ENCODE measurements around the gene TOM1L2. TPM values are rescaled to one million over a fixed set of nuclear protein-coding genes. Genes with fewer than 3 reads are reported as not detected.

TOM1L2 gene
- total and polyA plus RNA-seq, 12 donors: 29.6 to 437 (median 67.7) TPM

- Histone ChIP-seq H3K27ac (no peak overlapping the region), H3K36me3 (replicated peaks in 1 of 2) (no peaks in the 10 kb centered on the region), H3K4me1 (replicated peaks in 1 of 2) (peaks cover 29 to 55% of the 10 kb centered on the region in 2 donors), H3K27me3 (no peaks in the 10 kb centered on the region), H3K4me3 (no peak overlapping the region), H3K9me3 (replicated peaks in 1 of 3) (no peaks in the 10 kb centered on the region)
- 67 to 100% (median 81%) methylated on average over 3 of the region's 3 CpGs for WGBS, 4 donors
- intact Hi-C loops (cut with DNase I): no loop called here
- DNase-seq: no peak
- TF ChIP-seq CTCF (IDR thresholded peaks at IDR 0.05) (no peak), POLR2A (IDR thresholded peaks at IDR 0.05) (no peak)
These were observed 26.1 kb downstream of the TOM1L2 start for GRCh38 chr17:17946093-17946492.

- WGBS, 4 donors: 77 to 80% (median 79%) methylated on average over 11 of the region's 11 CpGs
- DNase-seq: no peak
- Histone ChIP-seq H3K4me3 (no peak overlapping the region), H3K27ac (peak overlapping the region in 3 of 5 donors; percentile 76 to 87 (median 80)), H3K36me3 (replicated peaks in 1 of 2) (no peaks in the 10 kb centered on the region), H3K4me1 (replicated peaks in 1 of 2) (peaks cover 40 to 60% of the 10 kb centered on the region in 2 donors), H3K9me3 (replicated peaks in 1 of 3) (no peaks in the 10 kb centered on the region), H3K27me3 (no peaks in the 10 kb centered on the region)
- no peak for TF ChIP-seq POLR2A (IDR thresholded peaks at IDR 0.05)
- TF ChIP-seq CTCF (IDR thresholded peaks at IDR 0.05): no peak
- intact Hi-C loops (cut with DNase I): no loop called here
These were observed 27.5 kb downstream of the TOM1L2 start for GRCh38 chr17:17944743-17945142.

GRCh38 chr17:17944242-17944641 lies 28.0 kb downstream of the TOM1L2 start:
- H3K27ac ChIP-seq: peak overlapping the region in 3 of 5 donors; percentile 76 to 87 (median 80)

GRCh38 chr17:17943281-17943984 lies 28.8 kb downstream of the TOM1L2 start:
- no peaks in the 10 kb centered on the region for H3K27me3 ChIP-seq
- TF ChIP-seq CTCF (IDR thresholded peaks at IDR 0.05) (no peak), POLR2A (IDR thresholded peaks at IDR 0.05) (no peak)
- H3K36me3 ChIP-seq (replicated peaks in 1 of 2): no peaks in the 10 kb centered on the region
- H3K4me3 ChIP-seq: no peak overlapping the region
- DNase-seq: no peak
- 41 to 44% (median 43%) methylated on average over 3 of the region's 3 CpGs for WGBS, 4 donors
- no peaks in the 10 kb centered on the region for H3K9me3 ChIP-seq (replicated peaks in 1 of 3)
- intact Hi-C loops (cut with DNase I): no loop called here
- peaks cover 40 to 71% of the 10 kb centered on the region in 2 donors for H3K4me1 ChIP-seq (replicated peaks in 1 of 2)
- peak overlapping the region; percentile 31 to 87 (median 76) for H3K27ac ChIP-seq

More at GRCh38 chr17:17944242-17944641, 28.0 kb downstream of the TOM1L2 start:
- Histone ChIP-seq H3K9me3 (replicated peaks in 1 of 3) (no peaks in the 10 kb centered on the region), H3K36me3 (replicated peaks in 1 of 2) (no peaks in the 10 kb centered on the region), H3K27me3 (no peaks in the 10 kb centered on the region), H3K4me1 (replicated peaks in 1 of 2) (peaks cover 40 to 64% of the 10 kb centered on the region in 2 donors), H3K4me3 (no peak overlapping the region)
- intact Hi-C loops (cut with DNase I): no loop called here
- no peak for DNase-seq
- WGBS, 4 donors: 52 to 63% (median 54%) methylated on average over 7 of the region's 7 CpGs
- TF ChIP-seq CTCF (IDR thresholded peaks at IDR 0.05) (no peak), POLR2A (IDR thresholded peaks at IDR 0.05) (no peak)

Measured in adrenal gland (tissue), 12 donors.